PC-3 (cell line): ENCODE measurements around the gene CCR6. TPM values are rescaled to one million over a fixed set of nuclear protein-coding genes. Genes with fewer than 3 reads are reported as not detected.

ENCODE experiments used
- ATAC-seq: fragments of 200-7000 bp; cut with Tn5 transposase; 2 replicates; pipeline ENCODE4 v1.9.1; 2020; ENCODE audit warnings: mild to moderate bottlenecking, moderate library complexity
- BruUV-seq: library from RNA; stranded (reverse); fragments of 400-500 nt; replicated peaks from 2 replicates; lab custom pipeline; 2021; lab: Mats Ljungman, UMichigan
- CTCF ChIA-PET: fragments of 300-600 bp; sonication (Branson Sonifier 250); formaldehyde crosslinking; loops from one replicate; lab custom pipeline; 2022; ENCODE audit warnings: antibody characterized with exemption; lab: Charles Lee
- POLR2A ChIA-PET: fragments of 300-600 bp; sonication (Branson Sonifier 250); formaldehyde crosslinking; loops from one replicate; lab custom pipeline; 2022; ENCODE audit warnings: antibody characterized with exemption; ENCODE audit not compliant: unreplicated experiment; lab: Charles Lee
- DNase-seq: peaks from one replicate; pipeline ENCODE4 v3.0.0-alpha.2; 2015
- H2AFZ ChIP-seq: fragments of 300-600 bp; sonication (generic); 2 replicates; pipeline ENCODE4 v1.6.0; 2016; ENCODE audit warnings: antibody characterized with exemption, low read length
- H3F3A ChIP-seq: fragments of 300-600 bp; sonication (generic); one replicate; pipeline ENCODE4 v1.6.0; 2017; ENCODE audit warnings: antibody characterized with exemption, low read length, control low read depth, mild to moderate bottlenecking; ENCODE audit not compliant: unreplicated experiment
- H3K27ac ChIP-seq: fragments of 300-600 bp; sonication (generic); 2 replicates; pipeline ENCODE4 v1.5.1; 2016; ENCODE audit warnings: mild to moderate bottlenecking, low read length
- H3K27me3 ChIP-seq: fragments of 300-600 bp; sonication (generic); 2 replicates; pipeline ENCODE4 v1.6.1; 2016; ENCODE audit warnings: low read length, mixed read lengths
- H3K36me3 ChIP-seq: fragments of 300-600 bp; sonication (generic); 2 replicates; pipeline ENCODE4 v1.6.1; 2016; ENCODE audit warnings: low read depth, mixed run types, low read length, mixed read lengths
- H3K4me1 ChIP-seq: fragments of 300-600 bp; sonication (generic); 2 replicates; pipeline ENCODE4 v1.5.1; 2016; ENCODE audit warnings: low read length; ENCODE audit not compliant: insufficient read depth
- H3K4me2 ChIP-seq: fragments of 300-600 bp; sonication (generic); 2 replicates; pipeline ENCODE4 v1.6.0; 2016; ENCODE audit warnings: low read length
- H3K4me3 ChIP-seq: fragments of 300-600 bp; sonication (generic); 2 replicates; pipeline ENCODE4 v1.5.1; 2016; ENCODE audit warnings: mild to moderate bottlenecking, low read length, mixed read lengths
- H3K79me2 ChIP-seq: fragments of 300-600 bp; sonication (generic); 2 replicates; pipeline ENCODE4 v1.6.1; 2017; ENCODE audit warnings: low read length, mixed read lengths
- H3K9ac ChIP-seq: fragments of 300-600 bp; sonication (generic); 2 replicates; pipeline ENCODE4 v1.6.0; 2016; ENCODE audit warnings: mild to moderate bottlenecking, low read length
- H3K9me2 ChIP-seq: fragments of 300-600 bp; sonication (generic); replicated peaks from 2 replicates; pipeline ENCODE4 v1.6.1; 2016; ENCODE audit warnings: mixed run types, low read length, mixed read lengths
- H3K9me3 ChIP-seq: fragments of 300-600 bp; sonication (generic); 2 replicates; pipeline ENCODE4 v1.6.1; 2016; ENCODE audit warnings: low read length, mixed read lengths
- H4K20me1 ChIP-seq: fragments of 300-600 bp; sonication (generic); 2 replicates; pipeline ENCODE4 v1.6.1; 2016; ENCODE audit warnings: low read length, mixed read lengths
- EZH2 ChIP-seq: fragments of 300-600 bp; sonication (generic); IDR thresholded peaks from one replicate; pipeline ENCODE4 v1.6.1; 2017; ENCODE audit warnings: antibody characterized with exemption, mild to moderate bottlenecking, low read length; ENCODE audit not compliant: unreplicated experiment
- EZH2phosphoT487 ChIP-seq: fragments of 300-600 bp; sonication (generic); IDR thresholded peaks from 2 replicates; pipeline ENCODE4 v1.6.1; 2018; ENCODE audit warnings: mild to moderate bottlenecking, antibody characterized with exemption, low read length, borderline replicate concordance
- intact Hi-C: fragments of 100-400 bp; cut with micrococcal nuclease; formaldehyde crosslinking; loops from 2 replicates; pipeline ENCODE4 v1.9.0; 2023
- total RNA-seq: library from RNA; depleted of rRNA; stranded (reverse); fragments of >200 nt; gene quantifications from 2 replicates; pipeline ENCODE4 v1.2.3, GENCODE V29; 2014
- TF ChIP-seq, protein P1 (sequence below): fragments of 300-600 bp; sonication (generic); conservative IDR thresholded peaks from 2 replicates; pipeline ENCODE4 v1.5.1; 2017; ENCODE audit warnings: antibody characterized with exemption, low read depth, mild to moderate bottlenecking, low read length

The CCR6 gene
- total RNA-seq, 1 experiment from 2014 or later: not detected

DNA sequence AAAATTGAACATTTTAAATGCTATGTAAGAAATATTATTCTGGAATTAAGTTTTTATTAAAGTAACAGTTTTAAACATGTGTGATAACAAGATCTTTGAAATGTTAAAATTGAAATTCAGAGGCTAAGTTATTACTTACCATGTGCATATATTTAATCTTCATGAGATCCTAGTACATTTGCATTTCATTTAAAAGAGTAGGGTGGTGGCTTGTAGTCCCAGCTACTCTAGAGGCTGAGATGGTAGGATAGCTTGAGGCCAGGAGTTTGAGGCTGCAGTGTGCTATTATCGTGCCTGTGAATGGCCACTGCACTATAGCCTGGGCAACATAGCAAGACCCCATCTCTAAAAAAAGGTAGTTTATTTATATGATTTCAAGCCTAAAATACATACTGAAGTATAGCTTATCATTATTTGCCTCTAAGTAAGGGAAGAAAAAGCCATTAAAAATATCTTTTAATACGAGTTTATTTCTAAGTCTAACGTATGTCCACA lies 3.0 kb downstream of the CCR6 start:
- H3K27ac ChIP-seq: no peak overlapping the region
- BruUV-seq: no TSS peak
- no peaks in the 10 kb centered on the region for H4K20me1 ChIP-seq
- H3K4me3 ChIP-seq: no peak overlapping the region
- H3K9me3 ChIP-seq: no peaks in the 10 kb centered on the region
- no peaks in the 10 kb centered on the region for H3K9me2 ChIP-seq
- POLR2A ChIA-PET: no interaction called here
- DNase-seq (no peak), ATAC-seq (no peak)
- no peaks in the 10 kb centered on the region for H3F3A ChIP-seq
- intact Hi-C loops: no loop called here
- no peaks in the 10 kb centered on the region for H3K4me1 ChIP-seq
- no peak overlapping the region for H3K9ac ChIP-seq
- no peaks in the 10 kb centered on the region for H3K79me2 ChIP-seq
- no peak overlapping the region for H3K4me2 ChIP-seq
- H2AFZ ChIP-seq: no peak overlapping the region
- H3K27me3 ChIP-seq: peaks cover 42% of the 10 kb centered on the region
- CTCF ChIA-PET: no interaction called here
- TF ChIP-seq, protein P1, sequence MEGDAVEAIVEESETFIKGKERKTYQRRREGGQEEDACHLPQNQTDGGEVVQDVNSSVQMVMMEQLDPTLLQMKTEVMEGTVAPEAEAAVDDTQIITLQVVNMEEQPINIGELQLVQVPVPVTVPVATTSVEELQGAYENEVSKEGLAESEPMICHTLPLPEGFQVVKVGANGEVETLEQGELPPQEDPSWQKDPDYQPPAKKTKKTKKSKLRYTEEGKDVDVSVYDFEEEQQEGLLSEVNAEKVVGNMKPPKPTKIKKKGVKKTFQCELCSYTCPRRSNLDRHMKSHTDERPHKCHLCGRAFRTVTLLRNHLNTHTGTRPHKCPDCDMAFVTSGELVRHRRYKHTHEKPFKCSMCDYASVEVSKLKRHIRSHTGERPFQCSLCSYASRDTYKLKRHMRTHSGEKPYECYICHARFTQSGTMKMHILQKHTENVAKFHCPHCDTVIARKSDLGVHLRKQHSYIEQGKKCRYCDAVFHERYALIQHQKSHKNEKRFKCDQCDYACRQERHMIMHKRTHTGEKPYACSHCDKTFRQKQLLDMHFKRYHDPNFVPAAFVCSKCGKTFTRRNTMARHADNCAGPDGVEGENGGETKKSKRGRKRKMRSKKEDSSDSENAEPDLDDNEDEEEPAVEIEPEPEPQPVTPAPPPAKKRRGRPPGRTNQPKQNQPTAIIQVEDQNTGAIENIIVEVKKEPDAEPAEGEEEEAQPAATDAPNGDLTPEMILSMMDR: no peak
- TF ChIP-seq EZH2phosphoT487: no peak
- no peak for TF ChIP-seq EZH2
- H3K36me3 ChIP-seq: no peaks in the 10 kb centered on the region

GRCh38 chr6:167127785-167128531 lies 5.1 kb downstream of the CCR6 start:
- Histone ChIP-seq H3K9me3 (no peaks in the 10 kb centered on the region), H3K9me2 (no peaks in the 10 kb centered on the region), H3K4me3 (no peak overlapping the region), H3K36me3 (no peaks in the 10 kb centered on the region), H3K27ac (no peak overlapping the region), H3F3A (no peaks in the 10 kb centered on the region), H3K9ac (no peak overlapping the region), H3K27me3 (peaks cover 24% of the 10 kb centered on the region), H4K20me1 (no peaks in the 10 kb centered on the region), H3K4me1 (no peaks in the 10 kb centered on the region), H2AFZ (no peak overlapping the region), H3K79me2 (no peaks in the 10 kb centered on the region), H3K4me2 (no peak overlapping the region)
- BruUV-seq: no TSS peak
- ChIA-PET POLR2A (no interaction called here), CTCF (no interaction called here)
- intact Hi-C loops: no loop called here
- ATAC-seq (no peak), DNase-seq (no peak)
- TF ChIP-seq EZH2phosphoT487 (no peak), EZH2 (no peak)
- TF ChIP-seq, protein P1: no peak

- BruUV-seq: no TSS peak
- Histone ChIP-seq H3K27ac (no peak overlapping the region), H3K4me3 (no peak overlapping the region), H4K20me1 (no peaks in the 10 kb centered on the region), H3K9me2 (no peaks in the 10 kb centered on the region), H3K4me1 (no peaks in the 10 kb centered on the region), H3F3A (no peaks in the 10 kb centered on the region), H3K4me2 (no peak overlapping the region), H2AFZ (no peak overlapping the region), H3K9ac (no peak overlapping the region), H3K9me3 (no peaks in the 10 kb centered on the region), H3K79me2 (no peaks in the 10 kb centered on the region), H3K27me3 (peaks cover 17% of the 10 kb centered on the region), H3K36me3 (no peaks in the 10 kb centered on the region)
- no peak for TF ChIP-seq EZH2
- TF ChIP-seq, protein P1: no peak
- no peak for TF ChIP-seq EZH2phosphoT487
- CTCF ChIA-PET: no interaction called here
- intact Hi-C loops: no loop called here
- POLR2A ChIA-PET: no interaction called here
- ATAC-seq (no peak), DNase-seq (no peak)
Observed at GRCh38 chr6:167129159-167129558, 6.3 kb downstream of the CCR6 start.
